GM18498 (cell line): ENCODE measurements around the gene PEMT.

Source experiments
- ATAC-seq: cut with Tn5 transposase; IDR thresholded peaks from one replicate; pipeline ENCODE4 v1.9.1; 2021; ENCODE audit warnings: mild to moderate bottlenecking, moderate library complexity; ENCODE audit not compliant: unreplicated experiment

The PEMT gene

GRCh38 chr17:17462048-17462824 lies 129.3 kb downstream of the PEMT start:
- ATAC-seq: no peak

DNA sequence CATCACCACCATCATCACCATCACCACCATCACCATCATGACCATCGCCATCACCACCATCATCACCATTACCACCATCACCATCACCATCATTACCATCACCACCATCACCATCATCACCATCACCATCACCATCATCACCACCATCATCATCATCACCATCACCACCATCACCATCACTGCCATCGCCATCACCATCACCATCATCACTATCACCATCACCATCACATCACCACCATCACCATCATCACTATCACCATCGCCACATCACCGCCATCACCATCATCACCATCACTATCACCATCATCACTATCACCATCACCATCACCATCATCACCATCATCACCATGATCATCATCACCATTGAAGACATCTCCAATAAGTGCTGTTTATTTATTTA lies 131.5 kb downstream of the PEMT start:
- no peak for ATAC-seq

DNA sequence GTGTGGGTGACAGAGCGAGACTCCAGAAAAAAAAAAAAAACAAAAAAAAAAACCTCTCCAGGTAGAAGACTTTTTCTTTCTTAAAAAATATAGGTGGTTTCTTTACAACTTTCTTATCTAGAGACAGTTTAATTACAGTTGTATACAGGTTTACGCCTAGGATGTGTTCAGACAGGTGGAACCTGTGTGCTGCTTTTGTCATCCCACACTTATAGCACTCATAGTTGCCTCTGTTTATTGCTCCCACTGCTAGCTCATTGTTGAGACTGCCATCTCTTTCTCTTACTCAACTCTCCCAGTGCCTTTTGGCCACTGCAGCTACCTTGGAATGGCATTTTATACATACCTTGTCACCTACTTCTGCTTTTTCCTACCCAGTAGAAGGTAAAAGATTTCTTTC lies 133.8 kb downstream of the PEMT start:
- no peak for ATAC-seq

DNA sequence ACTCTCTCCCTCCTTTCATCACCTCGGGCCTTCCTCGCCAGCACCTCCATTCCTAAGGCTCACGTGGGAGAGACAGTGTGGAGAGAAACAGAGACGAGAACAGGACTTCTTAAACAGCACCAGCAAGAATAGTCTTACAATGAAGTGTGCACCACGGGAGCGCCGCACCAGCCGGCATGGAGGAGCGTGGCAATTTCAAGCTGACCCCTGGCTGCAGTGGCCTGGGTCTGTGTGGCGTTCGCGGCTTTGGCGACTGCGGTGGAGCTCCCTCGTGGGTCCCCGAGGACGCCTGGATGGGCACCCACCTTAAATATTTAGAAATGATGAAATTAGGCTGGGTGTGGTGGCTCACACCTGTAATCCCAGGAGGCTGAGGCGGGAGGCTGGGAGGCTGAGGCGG lies 135.3 kb downstream of the PEMT start:
- no peak for ATAC-seq
